Fibroblast of skin of scalp (primary cell): ENCODE results near the gene KIAA1328.
A peak's percentile ranks its signal among the peaks of the same experiment; 100 is the strongest.

Source experiments
- DNase-seq: peaks from one replicate; pipeline ENCODE4 v3.0.0-alpha.2; 2013

KIAA1328 gene

GRCh38 chr18:37230768-37231167, 401.8 kb downstream of the KIAA1328 start:
- peak; percentile 17 for DNase-seq

GRCh38 chr18:37231251-37231650, 402.3 kb downstream of the KIAA1328 start:
- no peak for DNase-seq

GRCh38 chr18:37235583-37235982, 406.7 kb downstream of the KIAA1328 start:
- DNase-seq, result no peak

GRCh38 chr18:37238282-37239108, 409.6 kb downstream of the KIAA1328 start:
- no peak for DNase-seq

DNA sequence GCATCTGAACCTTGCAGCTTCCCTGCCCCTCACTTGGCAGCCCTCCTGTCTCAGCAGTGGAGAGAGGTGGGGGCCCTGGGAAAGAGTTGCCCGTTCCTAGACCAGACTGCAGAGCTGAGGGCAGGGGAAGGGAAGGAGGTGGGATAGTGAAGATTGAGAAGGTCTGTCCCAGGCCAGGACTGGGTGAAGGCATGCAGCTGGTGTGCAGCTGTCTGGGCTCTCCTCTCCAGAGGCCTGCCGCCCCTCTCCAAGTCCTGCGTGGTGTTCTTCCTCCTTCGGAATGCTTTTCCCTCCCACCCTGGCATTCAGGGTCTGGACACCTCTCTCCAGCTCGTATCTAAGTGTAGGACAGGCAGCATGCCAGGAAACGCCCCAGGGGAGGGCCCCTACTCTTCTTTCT, 413.2 kb downstream of the KIAA1328 start:
- DNase-seq, result no peak

GRCh38 chr18:37242826-37243560, 414.1 kb downstream of the KIAA1328 start:
- DNase-seq, result no peak

GRCh38 chr18:37243741-37244140, 414.8 kb downstream of the KIAA1328 start:
- no peak for DNase-seq

GRCh38 chr18:37244618-37245017, 415.7 kb downstream of the KIAA1328 start:
- DNase-seq, result no peak

DNA sequence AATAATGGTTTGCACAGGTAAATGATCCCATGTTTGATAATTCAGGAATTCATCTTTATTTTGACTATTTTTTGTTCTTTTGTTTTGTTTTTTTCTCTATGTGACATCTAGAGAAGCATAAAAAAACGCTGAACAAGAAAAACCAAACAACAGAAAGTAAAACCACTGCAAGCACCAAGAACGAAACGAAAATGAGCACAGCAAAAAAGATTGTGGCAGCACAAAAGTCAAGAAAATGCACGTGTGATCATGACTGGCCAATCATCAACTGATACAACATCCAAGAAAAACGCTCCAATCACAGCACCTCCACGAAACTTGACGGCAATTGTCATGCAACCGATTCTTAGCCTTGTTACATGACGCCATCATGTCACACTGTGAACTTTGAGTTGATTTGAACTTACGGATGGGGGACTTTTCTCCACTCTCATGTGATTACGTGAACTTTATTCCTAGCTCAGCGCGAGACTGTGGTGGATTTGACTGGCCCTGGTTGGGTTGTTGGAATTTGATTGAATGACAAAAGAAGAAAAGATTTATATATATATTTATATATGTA, 417.9 kb downstream of the KIAA1328 start:
- no peak for DNase-seq

- no peak for DNase-seq
These were observed 418.7 kb downstream of the KIAA1328 start for GRCh38 chr18:37247497-37248161.

GRCh38 chr18:37248281-37248680, 419.4 kb downstream of the KIAA1328 start:
- DNase-seq, result no peak

DNA sequence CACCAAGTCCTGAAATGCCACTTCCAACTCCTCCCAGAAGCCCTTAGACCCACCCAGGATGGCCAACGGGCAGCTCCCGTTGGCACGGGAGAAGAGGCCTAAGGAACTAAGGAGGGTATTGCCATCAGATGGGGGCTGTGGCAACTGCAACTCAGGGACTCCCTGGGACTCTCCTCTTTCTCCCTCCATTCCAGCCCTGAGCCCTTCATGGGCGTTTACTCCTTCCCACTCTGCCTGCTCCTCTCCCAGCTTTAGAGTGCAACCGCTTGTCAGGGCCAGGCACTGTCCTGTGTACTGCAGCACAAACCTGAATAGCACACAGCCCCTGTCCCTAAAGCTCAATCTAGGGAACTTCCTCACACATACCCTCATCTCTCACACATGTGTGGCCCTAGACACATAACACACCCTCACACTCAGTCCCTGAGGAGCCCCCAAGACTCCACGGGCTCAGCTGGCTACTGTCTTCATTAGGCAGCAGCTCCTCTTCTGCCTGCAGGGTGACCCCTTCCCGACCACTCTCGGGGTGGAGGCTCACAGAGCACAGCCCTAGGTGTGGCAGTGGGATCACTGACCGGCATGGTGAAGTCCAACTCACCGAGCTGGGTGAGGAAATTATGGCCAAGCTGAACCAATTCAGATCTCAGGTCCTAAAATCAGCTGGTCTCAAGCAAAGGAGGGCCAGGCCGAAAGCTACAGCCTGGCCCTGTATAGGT, 420.4 kb downstream of the KIAA1328 start:
- DNase-seq, result no peak

DNA sequence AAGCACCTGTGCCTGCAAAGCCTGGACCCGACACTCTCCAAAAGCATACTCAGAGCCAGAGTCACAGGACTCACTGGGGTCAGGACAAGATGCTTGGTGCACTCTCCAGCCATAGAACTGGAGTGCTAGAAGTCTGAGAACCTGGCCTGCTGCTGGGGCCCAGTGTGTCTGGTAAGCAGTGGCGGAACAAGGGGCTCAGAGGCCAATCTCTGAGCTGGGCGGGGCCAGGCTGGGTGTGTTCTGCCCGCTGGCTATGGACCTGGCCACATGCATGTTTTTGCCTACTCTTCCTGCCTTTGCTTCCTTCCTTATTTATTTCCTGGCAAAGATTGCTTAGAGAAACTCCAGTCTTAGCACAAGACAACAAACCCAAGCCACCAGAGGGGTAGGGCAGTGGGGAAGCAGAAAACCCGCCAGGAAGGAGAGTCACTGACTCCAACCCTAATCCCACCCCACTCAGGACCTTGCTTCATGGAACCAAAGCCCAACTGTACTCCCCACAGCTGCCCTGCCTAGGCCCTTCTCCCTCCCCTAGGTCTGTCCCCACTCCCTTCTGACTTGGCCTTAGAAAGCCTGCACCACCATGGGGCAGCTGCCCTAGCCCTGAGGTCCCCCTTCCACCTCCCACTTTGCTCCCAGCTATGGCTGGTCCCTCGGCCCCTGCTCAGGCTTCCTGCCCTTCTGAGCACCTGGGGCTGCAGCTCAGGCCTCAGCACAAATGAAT, 421.1 kb downstream of the KIAA1328 start:
- no peak for DNase-seq

DNA sequence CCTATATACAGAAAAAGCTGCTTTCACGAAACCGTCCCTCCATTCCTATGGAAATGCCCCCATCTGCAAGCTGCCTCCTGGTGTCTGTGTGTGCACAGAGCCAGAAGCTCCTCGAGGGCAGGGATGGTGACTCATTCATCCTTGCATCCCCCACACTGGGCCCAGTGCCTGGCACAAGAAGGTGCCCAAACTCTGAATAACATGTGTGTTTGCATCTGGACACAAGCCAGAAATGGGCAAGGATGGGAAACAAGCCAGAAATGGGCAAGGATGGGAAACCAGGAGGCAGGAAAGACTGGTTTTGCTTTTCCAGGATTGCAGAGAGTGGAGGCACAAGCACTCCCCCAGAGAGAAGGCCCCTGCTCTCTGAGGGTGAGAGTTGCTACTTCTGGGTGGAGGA, 422.8 kb downstream of the KIAA1328 start:
- no peak for DNase-seq

DNA sequence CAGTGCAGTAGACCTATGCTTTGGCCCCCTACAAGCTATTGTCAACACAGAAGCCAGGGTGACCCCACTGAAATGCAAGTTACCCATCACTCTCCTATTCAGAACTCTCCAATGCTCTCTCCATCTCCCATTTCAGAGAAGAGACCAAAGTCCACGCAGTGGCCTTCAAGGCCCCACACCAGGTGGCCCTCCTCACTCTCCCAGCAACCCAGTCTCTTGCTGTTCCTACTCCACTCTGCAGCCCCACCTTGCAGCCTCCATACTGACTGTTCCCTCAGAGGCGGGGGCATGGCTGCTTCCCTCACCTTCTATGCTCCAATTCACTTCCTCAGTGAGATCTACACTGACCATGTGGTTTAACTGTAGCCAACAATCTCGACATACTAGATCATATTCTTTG, 423.4 kb downstream of the KIAA1328 start:
- no peak for DNase-seq

GRCh38 chr18:37252854-37253393, 424.0 kb downstream of the KIAA1328 start:
- no peak for DNase-seq

GRCh38 chr18:37253394-37254235, 424.7 kb downstream of the KIAA1328 start:
- peak; percentile 9 for DNase-seq

- no peak for DNase-seq
These were observed 425.4 kb downstream of the KIAA1328 start for GRCh38 chr18:37254236-37254754.

GRCh38 chr18:37254973-37255372, 426.0 kb downstream of the KIAA1328 start:
- DNase-seq, result no peak

DNA sequence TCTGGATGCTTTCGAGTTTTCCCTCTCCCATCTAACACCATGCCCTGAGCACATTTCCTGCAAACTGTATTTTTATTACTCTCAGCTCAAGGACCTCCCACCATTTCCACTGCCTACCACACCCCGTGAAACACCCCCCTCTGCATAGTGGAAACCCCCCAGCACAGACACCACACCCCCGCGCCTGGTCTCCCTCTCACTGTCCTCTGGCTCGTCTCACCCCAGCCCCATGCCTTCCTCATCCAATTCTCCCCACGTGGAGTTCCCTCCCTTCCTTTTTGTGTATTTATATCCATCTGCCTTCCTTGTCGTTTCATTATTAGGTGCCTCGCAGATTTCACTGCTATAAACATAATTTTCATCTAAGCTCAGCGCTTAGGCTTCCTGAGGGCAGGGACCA, 429.2 kb downstream of the KIAA1328 start:
- DNase-seq, result no peak
